Measurements from ENCODE around the gene CSTPP1. TPM values are rescaled to one million over a fixed set of nuclear protein-coding genes. Genes with fewer than 3 reads are reported as not detected.

CSTPP1 gene
- total and polyA plus RNA-seq, 3 donors from 2014 or later = 39.0 to 70.0 (median 44.9) TPM

DNA sequence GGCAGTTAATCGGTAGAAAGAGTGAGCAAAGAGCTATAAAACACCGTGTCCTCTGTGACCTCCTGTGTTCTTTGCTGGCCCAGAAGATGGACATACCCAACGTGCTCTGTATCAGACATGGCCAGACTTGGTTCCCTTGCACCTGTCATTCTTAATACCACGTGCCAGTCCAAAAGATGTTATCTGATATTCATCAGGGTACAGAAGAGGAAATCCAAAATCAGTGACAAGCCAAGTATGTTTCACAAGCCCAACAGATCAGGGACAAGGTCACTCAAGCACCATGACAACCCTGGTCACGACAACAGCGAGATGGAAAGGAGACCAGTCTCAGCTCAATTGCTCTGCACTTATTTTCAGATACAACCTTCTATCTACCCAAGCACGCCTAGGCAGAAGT lies 21.7 kb upstream of the CSTPP1 start:
- WGBS, 2 donors = 77 to 80% methylated on average over 7 of the region's 7 CpGs
- Histone ChIP-seq H3K27me3 (no peaks in the 10 kb centered on the region), H3K4me1 (peaks cover 7% of the 10 kb centered on the region), H3K27ac (no peak overlapping the region), H3K36me3 (ENCODE audit: low read depth, missing control alignments) (no peaks in the 10 kb centered on the region), H3K9me3 (no peaks in the 10 kb centered on the region), H3K4me3 (no peak overlapping the region)
- intact Hi-C loops (cut with DNase I; ENCODE audit: low total_unique reads) = no loop called here
- DNase-seq = no peak
- TF ChIP-seq POLR2A (IDR thresholded peaks at IDR 0.05) = no peak
- TF ChIP-seq, protein P1, sequence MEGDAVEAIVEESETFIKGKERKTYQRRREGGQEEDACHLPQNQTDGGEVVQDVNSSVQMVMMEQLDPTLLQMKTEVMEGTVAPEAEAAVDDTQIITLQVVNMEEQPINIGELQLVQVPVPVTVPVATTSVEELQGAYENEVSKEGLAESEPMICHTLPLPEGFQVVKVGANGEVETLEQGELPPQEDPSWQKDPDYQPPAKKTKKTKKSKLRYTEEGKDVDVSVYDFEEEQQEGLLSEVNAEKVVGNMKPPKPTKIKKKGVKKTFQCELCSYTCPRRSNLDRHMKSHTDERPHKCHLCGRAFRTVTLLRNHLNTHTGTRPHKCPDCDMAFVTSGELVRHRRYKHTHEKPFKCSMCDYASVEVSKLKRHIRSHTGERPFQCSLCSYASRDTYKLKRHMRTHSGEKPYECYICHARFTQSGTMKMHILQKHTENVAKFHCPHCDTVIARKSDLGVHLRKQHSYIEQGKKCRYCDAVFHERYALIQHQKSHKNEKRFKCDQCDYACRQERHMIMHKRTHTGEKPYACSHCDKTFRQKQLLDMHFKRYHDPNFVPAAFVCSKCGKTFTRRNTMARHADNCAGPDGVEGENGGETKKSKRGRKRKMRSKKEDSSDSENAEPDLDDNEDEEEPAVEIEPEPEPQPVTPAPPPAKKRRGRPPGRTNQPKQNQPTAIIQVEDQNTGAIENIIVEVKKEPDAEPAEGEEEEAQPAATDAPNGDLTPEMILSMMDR (IDR thresholded peaks at IDR 0.05) = no peak

DNA sequence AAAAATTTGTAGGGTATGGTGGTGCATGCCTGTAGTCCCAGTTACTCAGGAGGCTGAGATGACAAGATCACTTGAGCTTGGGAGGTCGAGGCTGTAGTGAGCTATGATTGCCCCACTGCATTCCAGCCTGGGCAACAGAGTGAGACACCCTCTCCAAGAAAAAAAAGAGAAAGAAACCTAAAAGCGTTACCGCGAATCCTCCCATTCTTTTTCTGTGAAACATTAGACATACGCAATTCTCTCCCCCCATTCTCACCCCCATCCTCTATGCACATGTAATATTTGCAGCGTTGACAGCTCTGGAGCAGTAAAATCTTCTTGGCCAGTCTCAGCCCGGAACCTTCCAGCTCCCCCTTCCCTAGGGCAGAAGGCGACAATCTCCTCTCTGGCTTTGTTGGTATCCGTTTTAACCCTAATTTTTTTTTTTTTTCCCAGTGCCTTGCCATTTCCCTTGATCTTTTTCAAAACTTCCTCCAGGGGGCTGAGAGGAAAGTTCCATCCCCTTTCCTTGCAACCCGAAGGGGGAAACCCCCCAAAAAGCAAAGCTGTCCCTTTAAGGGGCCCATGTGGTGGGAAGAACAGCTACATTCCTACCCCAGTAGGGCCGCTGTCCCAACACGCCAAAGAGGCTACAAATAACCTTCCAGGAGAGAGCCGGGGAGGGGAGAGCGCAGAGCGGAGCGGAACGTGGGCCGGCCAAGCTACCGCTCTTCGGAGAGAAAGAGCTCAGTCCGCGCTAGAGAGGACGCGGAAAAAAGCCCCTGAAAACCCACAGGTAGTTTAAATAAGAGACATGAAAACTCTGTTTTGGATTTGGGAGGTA lies 20.1 kb upstream of the CSTPP1 start:
- TF ChIP-seq POLR2A (IDR thresholded peaks at IDR 0.05) = no peak
- TF ChIP-seq, protein P1 (IDR thresholded peaks at IDR 0.05) = no peak
- H3K4me1 ChIP-seq = peaks cover 7% of the 10 kb centered on the region
- intact Hi-C loops (cut with DNase I; ENCODE audit: low total_unique reads) = no loop called here
- H3K27ac ChIP-seq = peak overlapping the region in 1 of 2 donors; percentile 57
- WGBS, 2 donors = 8 to 9% methylated on average over 24 of the region's 24 CpGs
- DNase-seq = peak; percentile 65
- H3K27me3 ChIP-seq = no peaks in the 10 kb centered on the region
- peak overlapping the region; percentile 58 to 65 for H3K4me3 ChIP-seq
- no peaks in the 10 kb centered on the region for H3K36me3 ChIP-seq (ENCODE audit: low read depth, missing control alignments)
- no peaks in the 10 kb centered on the region for H3K9me3 ChIP-seq

DNA sequence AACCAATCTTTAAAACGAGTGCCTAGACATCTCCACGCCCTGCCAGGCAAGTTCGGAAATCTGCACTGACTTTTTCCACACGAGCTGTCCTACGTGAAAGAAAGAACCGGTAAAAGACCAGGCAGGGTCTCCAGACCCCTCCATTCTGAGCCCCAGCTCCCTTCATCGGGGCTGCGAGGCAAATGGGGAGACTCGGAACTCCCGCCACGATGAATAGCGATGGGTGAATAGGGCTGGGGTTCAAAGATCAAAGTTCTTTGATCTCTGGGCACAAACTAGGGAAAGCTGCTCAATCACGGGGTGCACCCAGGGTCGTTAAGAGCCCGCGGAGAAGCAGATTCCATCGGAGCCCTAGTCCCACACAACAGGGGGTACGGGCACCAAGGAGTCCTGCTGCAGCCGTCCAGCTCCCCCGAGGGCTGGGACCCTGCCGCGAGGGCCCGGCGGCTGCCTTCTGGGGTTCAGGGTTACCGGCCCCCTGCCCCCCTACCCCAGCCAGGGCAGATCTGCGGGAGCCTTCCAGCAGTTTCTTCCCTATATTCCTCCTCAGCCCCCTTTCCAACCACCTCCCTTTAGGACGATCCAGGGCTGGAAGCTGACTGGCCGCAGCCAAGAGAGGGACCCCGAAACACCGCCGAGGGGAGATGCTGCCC lies 19.3 kb upstream of the CSTPP1 start:
- Histone ChIP-seq H3K27me3 (no peaks in the 10 kb centered on the region), H3K4me1 (peaks cover 7% of the 10 kb centered on the region)
- intact Hi-C loops (cut with DNase I; ENCODE audit: low total_unique reads) = no loop called here

DNA sequence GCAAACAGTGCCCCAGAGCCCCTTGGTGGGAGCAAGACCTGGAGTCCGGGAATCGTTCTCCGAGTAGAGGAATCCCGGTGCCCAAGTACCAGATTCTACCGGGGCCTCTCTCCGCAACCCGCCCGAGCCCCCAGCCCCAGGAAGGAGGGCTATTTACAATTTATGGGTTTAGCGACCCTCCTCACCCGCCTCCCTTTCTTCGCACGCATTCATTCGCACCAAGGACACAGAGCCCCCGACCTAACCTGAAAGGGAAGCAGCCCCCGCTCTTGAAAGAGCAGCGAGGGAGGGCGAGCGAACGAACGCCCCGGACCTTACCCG lies 18.8 kb upstream of the CSTPP1 start:
- 1% methylated on average over 16 to 18 of the region's 22 CpGs for WGBS, 2 donors
- Histone ChIP-seq H3K36me3 (ENCODE audit: low read depth, missing control alignments) (no peaks in the 10 kb centered on the region), H3K27me3 (no peaks in the 10 kb centered on the region), H3K4me1 (peaks cover 7% of the 10 kb centered on the region), H3K4me3 (peak overlapping the region; percentile 58 to 65), H3K27ac (no peak overlapping the region), H3K9me3 (no peaks in the 10 kb centered on the region)
- TF ChIP-seq POLR2A (IDR thresholded peaks at IDR 0.05) = no peak
- TF ChIP-seq, protein P1 (IDR thresholded peaks at IDR 0.05) = no peak
- intact Hi-C loops (cut with DNase I; ENCODE audit: low total_unique reads) = no loop called here
- DNase-seq = no peak

More for the DNA sequence above, 19.3 kb upstream of the CSTPP1 start:
- TF ChIP-seq, protein P1 (IDR thresholded peaks at IDR 0.05) = no peak
- no peak for TF ChIP-seq POLR2A (IDR thresholded peaks at IDR 0.05)
- no peak for DNase-seq
- Histone ChIP-seq H3K9me3 (no peaks in the 10 kb centered on the region), H3K27ac (peak overlapping the region in 1 of 2 donors; percentile 57), H3K4me3 (peak overlapping the region; percentile 58 to 65), H3K36me3 (ENCODE audit: low read depth, missing control alignments) (no peaks in the 10 kb centered on the region)
- 1% methylated on average over 27 to 29 of the region's 31 CpGs for WGBS, 2 donors
